GM18870 (cell line): ENCODE results near the gene SPRING1.
"Not testable (repeated sequence)": the region's sequence is repeated elsewhere in the genome, so short reads cannot be mapped to it uniquely, and the experiment has no call there.

ENCODE experiments used
- ATAC-seq: cut with Tn5 transposase; IDR thresholded peaks from one replicate; pipeline ENCODE4 v1.9.1; 2021; ENCODE audit warnings: moderate library complexity; ENCODE audit not compliant: unreplicated experiment

The SPRING1 gene

GRCh38 chr12:116737774-116738657 is at the start of gene SPRING1, which contains the start of gene RNFT2:
Gene SPRING1 (minus strand): TSS chr12:116738069. CDS start chr12:116737900, 169 bp downstream.
Gene RNFT2 (plus strand): TSS chr12:116738315. CDS start chr12:116740498, 2,183 bp downstream.
- ATAC-seq: peak; percentile 94

- no peak for ATAC-seq
These were observed 46.4 kb upstream of the SPRING1 start for GRCh38 chr12:116784238-116784612.

GRCh38 chr12:116783525-116784237 is 45.8 kb upstream of the SPRING1 start:
- no peak for ATAC-seq

GRCh38 chr12:116780942-116781341 is 43.1 kb upstream of the SPRING1 start:
- no peak for ATAC-seq

GRCh38 chr12:116779597-116779996 is 41.7 kb upstream of the SPRING1 start:
- ATAC-seq: no peak

GRCh38 chr12:116777245-116777644 is 39.4 kb upstream of the SPRING1 start:
- ATAC-seq: no peak

- no peak for ATAC-seq
These were observed 36.2 kb upstream of the SPRING1 start for GRCh38 chr12:116774020-116774419.

GRCh38 chr12:116773276-116773731 is 35.4 kb upstream of the SPRING1 start:
- ATAC-seq: no peak

- no peak for ATAC-seq
These were observed 33.8 kb upstream of the SPRING1 start for GRCh38 chr12:116771651-116772050.

GRCh38 chr12:116766746-116767145 is 28.9 kb upstream of the SPRING1 start:
- no peak for ATAC-seq

- no peak for ATAC-seq
These were observed 28.4 kb upstream of the SPRING1 start for GRCh38 chr12:116766285-116766684.

GRCh38 chr12:116765271-116765670 is 27.4 kb upstream of the SPRING1 start:
- ATAC-seq: no peak

GRCh38 chr12:116761499-116761898 is 23.6 kb upstream of the SPRING1 start:
- no peak for ATAC-seq

GRCh38 chr12:116760622-116761020 is 22.8 kb upstream of the SPRING1 start:
- ATAC-seq: no peak

- ATAC-seq: no peak
These were observed 22.1 kb upstream of the SPRING1 start for GRCh38 chr12:116759783-116760621.

GRCh38 chr12:116754783-116755182 is 16.9 kb upstream of the SPRING1 start:
- not testable (repeated sequence) for ATAC-seq

- not testable (repeated sequence) for ATAC-seq
These were observed 16.2 kb upstream of the SPRING1 start for GRCh38 chr12:116754097-116754496.

GRCh38 chr12:116750298-116750697 is 12.4 kb upstream of the SPRING1 start:
- no peak for ATAC-seq

GRCh38 chr12:116749884-116750283 is 12.0 kb upstream of the SPRING1 start:
- no peak for ATAC-seq

- no peak for ATAC-seq
These were observed 7.7 kb upstream of the SPRING1 start for GRCh38 chr12:116745554-116745953.

GRCh38 chr12:116744766-116745165 is 6.9 kb upstream of the SPRING1 start:
- no peak for ATAC-seq
